Kidney (tissue), 14 donors: ENCODE measurements around the gene CTDSP2. TPM values are rescaled to one million over a fixed set of nuclear protein-coding genes. Genes with fewer than 3 reads are reported as not detected.

Source experiments
- DNase-seq, 5 donors: peaks; one replicate each; pipeline ENCODE4 v3.0.0-alpha.2; 2013 to 2020
- FAIRE-seq: peaks from 2 replicates; lab custom pipeline; 2012; peaks lifted over from hg19 to GRCh38; lab: Jason Lieb, UNC
- H3K27ac ChIP-seq, 2 donors: one replicate each; pipeline ENCODE4 v1.7.0; 2013; ENCODE audit warnings: low read depth in 2 of 2, low read length in 2 of 2, inconsistent platforms in 1 of 2
- H3K27me3 ChIP-seq: one replicate; pipeline ENCODE4 v1.7.1; 2013; ENCODE audit warnings: low read length, inconsistent platforms; ENCODE audit not compliant: control insufficient read depth, insufficient read depth
- H3K36me3 ChIP-seq, 3 donors: one replicate each; pipeline versions ENCODE4 v1.7.0 to v1.7.1; 2013; ENCODE audit warnings: low read length in 3 of 3, control low read depth in 1 of 3, inconsistent platforms in 1 of 3; ENCODE audit not compliant: insufficient read depth in 3 of 3, control insufficient read depth in 2 of 3
- H3K4me1 ChIP-seq, 3 donors: one replicate each; pipeline versions ENCODE4 v1.7.0 to v1.7.1; 2013; ENCODE audit warnings: low read length in 3 of 3, inconsistent platforms in 1 of 3, low read depth in 1 of 3; ENCODE audit not compliant: control insufficient read depth in 2 of 3, insufficient read depth in 2 of 3
- H3K4me3 ChIP-seq, 3 donors: one replicate each; pipeline versions ENCODE4 v1.7.0 to v1.8.1; 2013; ENCODE audit warnings: low read length in 3 of 3, control low read depth in 1 of 3, inconsistent platforms in 1 of 3
- H3K9ac ChIP-seq, 3 donors: one replicate each; pipeline versions ENCODE4 v1.7.0 to v1.7.1; 2013; ENCODE audit warnings: low read length in 3 of 3, control low read depth in 1 of 3, inconsistent platforms in 1 of 3
- H3K9me3 ChIP-seq, 3 donors: one replicate each; pipeline versions ENCODE4 v1.7.0 to v1.7.1; 2013; ENCODE audit warnings: low read length in 3 of 3, control low read depth in 1 of 3, inconsistent platforms in 1 of 3; ENCODE audit not compliant: control insufficient read depth in 2 of 3, insufficient read depth in 1 of 3
- intact Hi-C: fragments of 100-400 bp; cut with DNase I; formaldehyde crosslinking; loops from one replicate; pipeline ENCODE4 v1.11.1; 2022
- polyA plus RNA-seq: library from polyadenylated mRNA; stranded (reverse); fragments of 350-450 nt; fragmentation: Illumina TruSeq; extraction: RNeasy Lipid Tissue Mini Kit (QIAGEN cat#74804); gene quantifications from one replicate; pipeline ENCODE4 v1.2.3, GENCODE V29; 2014; ENCODE audit warnings: low read depth, low replicate concordance; ENCODE audit not compliant: insufficient read depth
- total RNA-seq: library from RNA; stranded (reverse); fragmentation: NEBNext Ultra II Directional; extraction: Animal tissue kit (Norgen Biotek cat#: 25700); gene quantifications from one replicate; pipeline ENCODE4 v1.2.1, GENCODE V29; 2021
- TF ChIP-seq, protein P1 (sequence below): IDR thresholded peaks from 3 replicates; pipeline ENCODE4 v1.5.1; 2012; ENCODE audit warnings: mild to moderate bottlenecking, moderate library complexity, borderline replicate concordance; ENCODE audit not compliant: insufficient read depth; ENCODE audit errors: extremely low read depth
- donor health status: control.
- donor health status: control.
- donor health status: control.
- donor health status: control.
- donor health status: control.
- donor health status: DM: yes; HTN: yes; CAD: no.
- donor health status: Normal renal cell carcinoma (clear cell type).

Gene CTDSP2
- total and polyA plus RNA-seq, 2 donors from 2014 or later: 46.0 to 198 TPM

DNA sequence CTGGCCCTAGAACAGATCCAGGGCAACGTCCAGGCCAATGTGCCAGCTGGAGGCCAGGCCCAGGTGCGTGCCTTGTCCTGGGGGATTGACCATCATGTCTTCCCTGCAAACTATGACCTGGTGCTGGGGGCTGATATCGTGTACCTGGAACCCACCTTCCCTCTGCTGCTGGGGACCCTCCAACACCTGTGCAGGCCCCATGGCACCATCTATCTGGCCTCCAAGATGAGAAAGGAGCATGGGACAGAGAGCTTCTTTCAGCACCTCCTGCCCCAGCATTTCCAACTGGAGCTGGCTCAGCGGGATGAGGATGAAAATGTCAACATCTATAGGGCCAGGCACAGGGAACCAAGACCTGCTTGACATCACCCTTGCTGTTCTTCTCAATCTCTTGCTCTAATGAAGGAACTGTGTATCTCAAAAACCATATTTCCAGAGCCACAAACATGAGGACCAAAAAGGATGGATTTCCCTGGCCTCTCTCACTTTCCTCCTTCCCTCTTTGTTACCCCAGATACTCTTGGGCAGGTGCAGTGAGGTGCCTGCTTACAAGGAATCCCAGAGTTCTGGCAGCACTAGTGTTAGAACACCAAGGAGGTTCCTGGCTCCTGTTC lies 66.1 kb downstream of the CTDSP2 start:
- no peak overlapping the region for H3K4me3 ChIP-seq
- FAIRE-seq (no peak), DNase-seq (no peak)
- TF ChIP-seq, protein P1, sequence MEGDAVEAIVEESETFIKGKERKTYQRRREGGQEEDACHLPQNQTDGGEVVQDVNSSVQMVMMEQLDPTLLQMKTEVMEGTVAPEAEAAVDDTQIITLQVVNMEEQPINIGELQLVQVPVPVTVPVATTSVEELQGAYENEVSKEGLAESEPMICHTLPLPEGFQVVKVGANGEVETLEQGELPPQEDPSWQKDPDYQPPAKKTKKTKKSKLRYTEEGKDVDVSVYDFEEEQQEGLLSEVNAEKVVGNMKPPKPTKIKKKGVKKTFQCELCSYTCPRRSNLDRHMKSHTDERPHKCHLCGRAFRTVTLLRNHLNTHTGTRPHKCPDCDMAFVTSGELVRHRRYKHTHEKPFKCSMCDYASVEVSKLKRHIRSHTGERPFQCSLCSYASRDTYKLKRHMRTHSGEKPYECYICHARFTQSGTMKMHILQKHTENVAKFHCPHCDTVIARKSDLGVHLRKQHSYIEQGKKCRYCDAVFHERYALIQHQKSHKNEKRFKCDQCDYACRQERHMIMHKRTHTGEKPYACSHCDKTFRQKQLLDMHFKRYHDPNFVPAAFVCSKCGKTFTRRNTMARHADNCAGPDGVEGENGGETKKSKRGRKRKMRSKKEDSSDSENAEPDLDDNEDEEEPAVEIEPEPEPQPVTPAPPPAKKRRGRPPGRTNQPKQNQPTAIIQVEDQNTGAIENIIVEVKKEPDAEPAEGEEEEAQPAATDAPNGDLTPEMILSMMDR: no peak
- no peaks in the 10 kb centered on the region for H3K27me3 ChIP-seq
- no peak overlapping the region for H3K9ac ChIP-seq
- intact Hi-C loops: no loop called here
- H3K27ac ChIP-seq: peak overlapping the region; percentile 45 to 84
- peaks cover under 1 to 6% (median under 1%) of the 10 kb centered on the region in 3 donors for H3K36me3 ChIP-seq
- no peaks in the 10 kb centered on the region for H3K9me3 ChIP-seq
- peaks cover 0 to 33% (median 27%) of the 10 kb centered on the region in 3 donors for H3K4me1 ChIP-seq

DNA sequence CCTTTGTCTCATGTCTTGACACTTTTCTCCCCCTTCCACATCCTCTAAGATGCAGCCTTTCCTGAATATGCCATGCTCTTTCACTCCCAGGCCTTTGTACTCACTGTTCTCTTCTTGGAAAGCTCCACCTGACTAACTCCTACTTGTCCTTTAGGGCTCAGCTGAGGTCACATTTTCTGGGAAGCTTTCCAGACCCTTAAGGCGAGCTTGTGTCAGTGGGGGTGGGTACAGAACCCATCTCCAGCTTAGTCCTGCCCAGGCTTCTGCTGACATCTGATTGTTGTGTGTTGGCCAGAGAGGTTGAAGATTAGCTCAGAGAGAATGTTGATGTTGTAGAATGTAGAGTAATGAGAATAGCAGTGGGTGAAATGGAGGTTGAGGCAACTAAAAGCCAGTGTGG lies 66.8 kb downstream of the CTDSP2 start:
- FAIRE-seq: no peak
- H3K9ac ChIP-seq: no peak overlapping the region
- peak overlapping the region; percentile 45 to 84 for H3K27ac ChIP-seq
- no peak overlapping the region for H3K4me3 ChIP-seq
- TF ChIP-seq, protein P1: no peak
- intact Hi-C loops: no loop called here
- H3K9me3 ChIP-seq: no peaks in the 10 kb centered on the region
- peaks cover 0 to 33% (median 27%) of the 10 kb centered on the region in 3 donors for H3K4me1 ChIP-seq
- peak in 1 of 5 donors; percentile 33 for DNase-seq
- H3K36me3 ChIP-seq: peaks cover 0 to 6% (median 0%) of the 10 kb centered on the region in 3 donors
- H3K27me3 ChIP-seq: no peaks in the 10 kb centered on the region

DNA sequence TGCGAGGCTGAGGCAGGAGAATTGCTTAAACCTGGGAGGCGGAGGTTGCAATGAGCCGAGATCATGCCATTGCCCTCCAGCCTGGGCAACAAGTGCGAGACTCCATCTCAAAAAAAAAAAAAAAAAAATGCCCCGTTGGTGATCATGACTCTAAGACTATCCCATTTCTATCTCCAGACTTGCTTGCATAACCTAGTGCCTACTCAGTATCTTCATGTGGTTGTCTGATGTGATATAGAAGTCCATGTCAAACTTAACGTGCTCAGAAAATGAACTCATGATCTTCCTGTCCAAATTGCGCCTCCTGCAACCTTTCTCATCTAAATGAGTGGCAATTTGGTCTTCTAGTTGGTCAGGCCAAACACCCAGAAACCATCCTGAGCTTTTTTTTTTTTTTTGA lies 68.6 kb downstream of the CTDSP2 start:
- H3K27ac ChIP-seq: no peak overlapping the region
- DNase-seq: no peak
- no peaks in the 10 kb centered on the region for H3K27me3 ChIP-seq
- FAIRE-seq: no peak
- no peaks in the 10 kb centered on the region for H3K9me3 ChIP-seq
- H3K9ac ChIP-seq: no peak overlapping the region
- H3K4me1 ChIP-seq: peaks cover 0 to 27% (median 25%) of the 10 kb centered on the region in 3 donors
- TF ChIP-seq, protein P1: no peak
- H3K4me3 ChIP-seq: no peak overlapping the region
- H3K36me3 ChIP-seq: peaks cover 0 to 6% (median 0%) of the 10 kb centered on the region in 3 donors
- intact Hi-C loops: no loop called here
